Erythroblast (primary cell): ENCODE measurements around the gene GNAQ.

ENCODE experiments used
- GATA1 ChIP-seq: IDR thresholded peaks from 2 replicates; pipeline ENCODE4 v1.6.1; 2011; ENCODE audit warnings: low read depth, mild to moderate bottlenecking, control low read depth, low read length, moderate library complexity
- POLR2A ChIP-seq: IDR thresholded peaks from 2 replicates; pipeline ENCODE4 v1.6.1; 2011; ENCODE audit warnings: mild to moderate bottlenecking, low read length

- TF ChIP-seq POLR2A (no peak), GATA1 (no peak)
Observed at GRCh38 chr9:77945798-77946197, 85.8 kb downstream of the GNAQ start.
